Osteocyte (in vitro differentiated cells): ENCODE measurements around the gene TTYH3. TPM values are rescaled to one million over a fixed set of nuclear protein-coding genes. Genes with fewer than 3 reads are reported as not detected.

Experiments used
- DNase-seq: peaks from one replicate; pipeline ENCODE4 v3.0.0; 2021; ENCODE audit warnings: mixed read lengths; ENCODE audit not compliant: unreplicated experiment; ENCODE audit errors: extremely low spot score
- H3K27ac Mint-ChIP-seq: one replicate; pipeline ENCODE4 v1.8.0; 2021; ENCODE audit warnings: mild to moderate bottlenecking, mixed read lengths; ENCODE audit not compliant: unreplicated experiment
- H3K27me3 Mint-ChIP-seq: one replicate; pipeline ENCODE4 v1.8.0; 2021; ENCODE audit warnings: mixed read lengths; ENCODE audit not compliant: unreplicated experiment
- H3K36me3 Mint-ChIP-seq: one replicate; pipeline ENCODE4 v1.8.0; 2021; ENCODE audit warnings: mixed read lengths; ENCODE audit not compliant: unreplicated experiment
- H3K4me1 Mint-ChIP-seq: one replicate; pipeline ENCODE4 v1.8.0; 2021; ENCODE audit warnings: mixed read lengths; ENCODE audit not compliant: unreplicated experiment
- H3K4me3 Mint-ChIP-seq: one replicate; pipeline ENCODE4 v1.8.0; 2021; ENCODE audit warnings: mild to moderate bottlenecking, moderate library complexity, mixed read lengths; ENCODE audit not compliant: unreplicated experiment
- H3K9me3 Mint-ChIP-seq: one replicate; pipeline ENCODE4 v1.8.0; 2021; ENCODE audit warnings: mixed read lengths; ENCODE audit not compliant: unreplicated experiment
- CTCF ChIP-seq: fragments of 200-600 bp; sonication (generic); IDR thresholded peaks from 2 replicates; pipeline ENCODE4 v1.5.0; 2021; ENCODE audit warnings: antibody characterized with exemption, mild to moderate bottlenecking, moderate library complexity
- total RNA-seq: library from RNA; stranded (reverse); gene quantifications from 2 replicates; pipeline ENCODE4 v1.2.1, GENCODE V29; 2021

The TTYH3 gene
- total RNA-seq, 1 donor from 2014 or later: 376 TPM

GRCh38 chr7:2662273-2663120 is 30.7 kb downstream of the TTYH3 start:
- Mint-ChIP-seq H3K4me3 (no peak overlapping the region), H3K9me3 (no peaks in the 10 kb centered on the region), H3K27me3 (no peaks in the 10 kb centered on the region), H3K27ac (no peak overlapping the region), H3K4me1 (peaks cover 9% of the 10 kb centered on the region), H3K36me3 (peaks cover 11% of the 10 kb centered on the region)
- DNase-seq: no peak
- TF ChIP-seq CTCF: no peak

- DNase-seq: no peak
- Mint-ChIP-seq H3K4me1 (peaks cover 9% of the 10 kb centered on the region), H3K9me3 (no peaks in the 10 kb centered on the region), H3K27ac (peak overlapping the region; percentile 27), H3K36me3 (peaks cover 10% of the 10 kb centered on the region), H3K27me3 (no peaks in the 10 kb centered on the region), H3K4me3 (no peak overlapping the region)
- no peak for TF ChIP-seq CTCF
These were observed 31.5 kb downstream of the TTYH3 start for GRCh38 chr7:2663121-2663886.

GRCh38 chr7:2663960-2664359 is 32.2 kb downstream of the TTYH3 start:
- H3K36me3 Mint-ChIP-seq: peaks cover 8% of the 10 kb centered on the region

GRCh38 chr7:2665359-2665791 is 33.6 kb downstream of the TTYH3 start:
- no peaks in the 10 kb centered on the region for H3K27me3 Mint-ChIP-seq
- H3K4me3 Mint-ChIP-seq: no peak overlapping the region
- no peaks in the 10 kb centered on the region for H3K9me3 Mint-ChIP-seq
- H3K27ac Mint-ChIP-seq: no peak overlapping the region
- no peak for TF ChIP-seq CTCF
- H3K4me1 Mint-ChIP-seq: peaks cover 12% of the 10 kb centered on the region
- H3K36me3 Mint-ChIP-seq: peaks cover 8% of the 10 kb centered on the region
- DNase-seq: no peak

More at GRCh38 chr7:2663960-2664359, 32.2 kb downstream of the TTYH3 start:
- no peak for DNase-seq
- H3K4me1 Mint-ChIP-seq: peaks cover 9% of the 10 kb centered on the region
- H3K4me3 Mint-ChIP-seq: no peak overlapping the region
- H3K9me3 Mint-ChIP-seq: no peaks in the 10 kb centered on the region
- no peaks in the 10 kb centered on the region for H3K27me3 Mint-ChIP-seq
- TF ChIP-seq CTCF: no peak
- H3K27ac Mint-ChIP-seq: peak overlapping the region; percentile 27

- H3K27ac Mint-ChIP-seq: no peak overlapping the region
- no peaks in the 10 kb centered on the region for H3K9me3 Mint-ChIP-seq
- peaks cover 8% of the 10 kb centered on the region for H3K36me3 Mint-ChIP-seq
- H3K4me1 Mint-ChIP-seq: peaks cover 19% of the 10 kb centered on the region
- no peak overlapping the region for H3K4me3 Mint-ChIP-seq
- no peaks in the 10 kb centered on the region for H3K27me3 Mint-ChIP-seq
- no peak for DNase-seq
- no peak for TF ChIP-seq CTCF
These were observed 34.4 kb downstream of the TTYH3 start for GRCh38 chr7:2666155-2666554.
